Activated T-helper 17 cell treated with anti-CD3 and anti-CD28 coated beads, Interleukin-2, amount 50 U/mL, for 72 hours (primary cell): ENCODE results near the gene ELAC1. TPM values are rescaled to one million over a fixed set of nuclear protein-coding genes. Genes with fewer than 3 reads are reported as not detected.
"Not testable (repeated sequence)": the region's sequence is repeated elsewhere in the genome, so short reads cannot be mapped to it uniquely, and the experiment has no call there.

Experiments
- ATAC-seq: fragments of 150-1000 bp; cut with Tn5 transposase; replicated peaks from 2 replicates; pipeline ENCODE4 v1.10.0; 2021; ENCODE audit warnings: mild to moderate bottlenecking, moderate library complexity
- H3K27ac Mint-ChIP-seq: one replicate; pipeline ENCODE4 v1.8.0; 2022; ENCODE audit warnings: mixed read lengths
- H3K27me3 Mint-ChIP-seq: one replicate; pipeline ENCODE4 v1.8.0; 2022; ENCODE audit warnings: mixed read lengths
- H3K36me3 Mint-ChIP-seq: one replicate; pipeline ENCODE4 v1.8.0; 2022; ENCODE audit warnings: low read depth, mild to moderate bottlenecking, mixed read lengths
- H3K4me1 Mint-ChIP-seq: one replicate; pipeline ENCODE4 v1.8.0; 2022; ENCODE audit warnings: mixed read lengths
- H3K4me3 Mint-ChIP-seq: one replicate; pipeline ENCODE4 v1.8.0; 2022; ENCODE audit warnings: mild to moderate bottlenecking, mixed read lengths
- H3K9me3 Mint-ChIP-seq: one replicate; pipeline ENCODE4 v1.8.0; 2022; ENCODE audit warnings: mixed read lengths
- total RNA-seq, 2 donors: library from RNA; stranded (reverse); gene quantifications; one replicate each; pipeline ENCODE4 v1.2.3, GENCODE V29; 2022

Gene ELAC1
- total RNA-seq = 1 to 10 TPM; 1.1 to 3.5 TPM

DNA sequence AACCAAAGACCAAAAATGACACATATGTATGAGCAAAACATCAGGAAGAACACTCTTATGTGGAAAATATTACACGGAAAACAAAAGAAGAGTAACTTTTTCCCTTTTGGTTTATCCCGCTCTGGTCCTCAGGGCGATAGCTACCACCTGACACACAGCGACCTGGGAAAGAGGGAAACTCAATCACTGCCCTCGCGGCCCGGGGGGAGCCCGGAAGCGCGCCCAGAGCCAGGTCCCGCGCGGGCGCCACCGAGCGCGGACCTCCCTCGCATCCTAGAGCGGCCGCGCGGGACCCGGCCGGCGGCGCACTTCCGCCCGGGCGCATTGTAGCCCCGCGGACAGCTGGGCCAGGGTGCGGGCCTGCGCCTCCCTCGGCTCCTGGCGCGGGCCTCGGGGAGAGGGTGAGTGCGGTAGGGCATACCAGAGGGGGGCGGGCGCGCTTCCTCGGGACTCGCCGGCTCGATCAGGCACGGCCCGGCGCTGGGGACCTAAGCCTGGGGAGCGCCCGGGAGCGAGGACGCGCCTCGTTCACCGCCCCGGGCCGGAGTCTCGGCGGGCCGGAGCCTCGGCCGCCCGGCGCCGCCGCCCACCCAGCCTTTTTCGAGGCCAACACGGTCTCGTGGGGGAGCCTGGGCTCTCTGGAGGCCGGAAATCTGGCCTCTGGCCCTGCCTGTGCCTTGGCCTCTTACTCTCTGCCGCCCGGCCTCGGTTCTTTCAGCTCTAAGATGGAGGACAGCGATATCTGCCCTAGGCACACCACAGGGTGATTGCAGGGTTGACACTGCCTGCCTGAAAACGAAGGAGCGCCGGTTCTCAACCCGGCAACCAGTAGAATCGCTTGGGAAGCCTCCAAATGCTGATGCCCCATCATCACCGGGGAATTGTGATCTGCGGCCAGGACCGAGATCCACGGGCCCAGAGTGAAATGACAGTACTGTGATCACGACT lies at the start of gene ELAC1:
Gene ELAC1, plus strand, starts transcription at position 327 of the 948 bp plus-strand sequence. CDS start 6,365 bp downstream, outside the sequence.
- no peaks in the 10 kb centered on the region for H3K27me3 Mint-ChIP-seq
- peaks cover 10% of the 10 kb centered on the region for H3K4me1 Mint-ChIP-seq
- no peaks in the 10 kb centered on the region for H3K36me3 Mint-ChIP-seq
- ATAC-seq = peak; percentile 89
- H3K27ac Mint-ChIP-seq = peak within 1 kb of the TSS; percentile 86
- H3K9me3 Mint-ChIP-seq = no peaks in the 10 kb centered on the region
- H3K4me3 Mint-ChIP-seq = peak within 1 kb of the TSS; percentile 81

- H3K27me3 Mint-ChIP-seq = no peaks in the 10 kb centered on the region
- no peaks in the 10 kb centered on the region for H3K9me3 Mint-ChIP-seq
- no peak overlapping the region for H3K27ac Mint-ChIP-seq
- peaks cover 12% of the 10 kb centered on the region for H3K4me1 Mint-ChIP-seq
- H3K4me3 Mint-ChIP-seq = no peak overlapping the region
- H3K36me3 Mint-ChIP-seq = peaks cover 98% of the 10 kb centered on the region
- no peak for ATAC-seq
Measured at GRCh38 chr18:50918153-50918552, 49.7 kb upstream of the ELAC1 start.

DNA sequence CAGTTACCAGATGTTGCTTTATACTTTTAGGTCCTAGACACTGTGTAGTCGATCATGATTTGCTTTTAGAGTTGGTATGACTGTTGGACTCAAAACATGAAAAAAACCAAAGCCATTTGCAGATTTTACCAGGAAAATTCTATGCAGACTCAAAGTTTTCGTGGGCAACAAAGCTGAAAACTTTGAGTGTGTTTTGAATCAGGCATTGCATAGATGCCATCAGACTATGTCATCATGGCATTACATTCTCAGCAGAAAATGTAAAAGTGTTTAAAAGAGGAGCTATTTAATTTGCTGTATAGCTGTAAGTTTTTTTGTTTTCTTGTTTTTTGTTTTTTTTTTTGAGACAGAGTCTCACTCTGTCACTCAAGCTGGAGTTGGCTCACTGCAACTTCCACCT lies 43.5 kb upstream of the ELAC1 start:
- H3K9me3 Mint-ChIP-seq = no peaks in the 10 kb centered on the region
- no peak overlapping the region for H3K27ac Mint-ChIP-seq
- H3K36me3 Mint-ChIP-seq = peaks cover 97% of the 10 kb centered on the region
- no peak for ATAC-seq
- H3K4me3 Mint-ChIP-seq = no peak overlapping the region
- H3K27me3 Mint-ChIP-seq = no peaks in the 10 kb centered on the region
- peaks cover 3% of the 10 kb centered on the region for H3K4me1 Mint-ChIP-seq

- no peak overlapping the region for H3K27ac Mint-ChIP-seq
- no peaks in the 10 kb centered on the region for H3K9me3 Mint-ChIP-seq
- no peak for ATAC-seq
- no peaks in the 10 kb centered on the region for H3K27me3 Mint-ChIP-seq
- no peaks in the 10 kb centered on the region for H3K4me1 Mint-ChIP-seq
- H3K36me3 Mint-ChIP-seq = peaks cover 88% of the 10 kb centered on the region
- H3K4me3 Mint-ChIP-seq = no peak overlapping the region
Measured at GRCh38 chr18:50926521-50926920, 41.3 kb upstream of the ELAC1 start.

GRCh38 chr18:50928551-50928950 lies 39.3 kb upstream of the ELAC1 start:
- Mint-ChIP-seq H3K4me3 (no peak overlapping the region), H3K27me3 (no peaks in the 10 kb centered on the region), H3K9me3 (no peaks in the 10 kb centered on the region), H3K36me3 (peaks cover 83% of the 10 kb centered on the region), H3K4me1 (no peaks in the 10 kb centered on the region), H3K27ac (no peak overlapping the region)
- ATAC-seq = no peak

- Mint-ChIP-seq H3K4me1 (no peaks in the 10 kb centered on the region), H3K27me3 (no peaks in the 10 kb centered on the region), H3K27ac (no peak overlapping the region), H3K4me3 (no peak overlapping the region), H3K9me3 (no peaks in the 10 kb centered on the region), H3K36me3 (peaks cover 77% of the 10 kb centered on the region)
- no peak for ATAC-seq
Measured at GRCh38 chr18:50933684-50934083, 34.2 kb upstream of the ELAC1 start.

- H3K27me3 Mint-ChIP-seq = no peaks in the 10 kb centered on the region
- no peak overlapping the region for H3K27ac Mint-ChIP-seq
- ATAC-seq = no peak
- H3K4me1 Mint-ChIP-seq = no peaks in the 10 kb centered on the region
- no peak overlapping the region for H3K4me3 Mint-ChIP-seq
- H3K9me3 Mint-ChIP-seq = no peaks in the 10 kb centered on the region
- H3K36me3 Mint-ChIP-seq = peaks cover 76% of the 10 kb centered on the region
Measured at GRCh38 chr18:50934545-50935211, 33.2 kb upstream of the ELAC1 start.

GRCh38 chr18:50935493-50936191 lies 32.2 kb upstream of the ELAC1 start:
- ATAC-seq = no peak
- Mint-ChIP-seq H3K36me3 (peaks cover 75% of the 10 kb centered on the region), H3K4me3 (no peak overlapping the region), H3K27ac (no peak overlapping the region), H3K27me3 (no peaks in the 10 kb centered on the region), H3K4me1 (no peaks in the 10 kb centered on the region), H3K9me3 (no peaks in the 10 kb centered on the region)

- peak overlapping the region; percentile 51 for H3K27ac Mint-ChIP-seq
- H3K36me3 Mint-ChIP-seq = peaks cover 83% of the 10 kb centered on the region
- H3K4me3 Mint-ChIP-seq = no peak overlapping the region
- no peak for ATAC-seq
- H3K27me3 Mint-ChIP-seq = no peaks in the 10 kb centered on the region
- H3K9me3 Mint-ChIP-seq = no peaks in the 10 kb centered on the region
- no peaks in the 10 kb centered on the region for H3K4me1 Mint-ChIP-seq
Measured at GRCh38 chr18:50937183-50937582, 30.7 kb upstream of the ELAC1 start.

- H3K27me3 Mint-ChIP-seq = no peaks in the 10 kb centered on the region
- ATAC-seq = no peak
- no peaks in the 10 kb centered on the region for H3K4me1 Mint-ChIP-seq
- no peaks in the 10 kb centered on the region for H3K9me3 Mint-ChIP-seq
- H3K36me3 Mint-ChIP-seq = peaks cover 81% of the 10 kb centered on the region
- no peak overlapping the region for H3K27ac Mint-ChIP-seq
- no peak overlapping the region for H3K4me3 Mint-ChIP-seq
Measured at GRCh38 chr18:50938912-50939311, 28.9 kb upstream of the ELAC1 start.

DNA sequence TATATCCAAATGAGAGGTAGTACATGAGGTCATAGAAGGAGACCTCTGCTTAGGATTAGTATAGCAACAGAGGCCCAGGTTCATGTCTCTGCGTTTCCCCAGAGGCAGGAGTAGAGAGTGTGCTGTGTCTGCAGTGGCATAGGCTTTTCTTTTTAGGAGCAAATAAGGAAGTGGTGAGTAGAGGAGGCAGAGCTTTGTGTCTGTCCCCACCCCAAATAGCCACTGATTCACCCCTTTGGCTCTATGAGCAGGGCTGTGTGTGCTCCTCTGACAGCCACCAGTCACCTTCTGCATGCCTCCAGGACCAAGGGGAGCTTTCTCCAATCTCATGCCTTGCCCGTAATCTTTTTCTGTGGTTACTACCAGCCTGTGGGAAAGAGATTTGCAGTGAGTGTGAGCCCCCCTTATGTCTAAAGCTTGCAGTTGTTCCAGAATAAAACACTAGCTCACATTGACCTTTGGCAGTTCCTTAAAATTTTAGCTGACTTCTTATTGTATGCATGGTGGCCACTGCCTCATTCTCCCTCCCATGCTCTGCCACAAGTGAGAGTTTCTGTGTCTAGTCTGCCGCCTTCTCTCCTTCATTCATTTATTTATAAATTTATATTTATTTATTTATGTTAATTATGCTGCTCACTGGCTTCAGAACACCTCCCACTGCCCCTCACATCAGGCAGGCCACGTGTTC lies 23.5 kb upstream of the ELAC1 start:
- Mint-ChIP-seq H3K9me3 (no peaks in the 10 kb centered on the region), H3K27ac (peak overlapping the region; percentile 41), H3K27me3 (no peaks in the 10 kb centered on the region), H3K4me1 (no peaks in the 10 kb centered on the region), H3K36me3 (peaks cover 71% of the 10 kb centered on the region), H3K4me3 (no peak overlapping the region)
- ATAC-seq = no peak

GRCh38 chr18:50945918-50946317 lies 21.9 kb upstream of the ELAC1 start:
- not testable (repeated sequence) for H3K9me3 Mint-ChIP-seq, H3K27ac Mint-ChIP-seq, ATAC-seq, H3K27me3 Mint-ChIP-seq, H3K4me3 Mint-ChIP-seq, H3K4me1 Mint-ChIP-seq
- H3K36me3 Mint-ChIP-seq = peaks cover 58% of the 10 kb centered on the region

- no peaks in the 10 kb centered on the region for H3K27me3 Mint-ChIP-seq
- no peak overlapping the region for H3K4me3 Mint-ChIP-seq
- no peak overlapping the region for H3K27ac Mint-ChIP-seq
- H3K9me3 Mint-ChIP-seq = no peaks in the 10 kb centered on the region
- H3K36me3 Mint-ChIP-seq = peaks cover 44% of the 10 kb centered on the region
- ATAC-seq = peak; percentile 37
- no peaks in the 10 kb centered on the region for H3K4me1 Mint-ChIP-seq
Measured at GRCh38 chr18:50947899-50948298, 19.9 kb upstream of the ELAC1 start.

- H3K27ac Mint-ChIP-seq = no peak overlapping the region
- H3K9me3 Mint-ChIP-seq = no peaks in the 10 kb centered on the region
- no peak overlapping the region for H3K4me3 Mint-ChIP-seq
- peaks cover 33% of the 10 kb centered on the region for H3K36me3 Mint-ChIP-seq
- ATAC-seq = no peak
- H3K27me3 Mint-ChIP-seq = no peaks in the 10 kb centered on the region
- no peaks in the 10 kb centered on the region for H3K4me1 Mint-ChIP-seq
Measured at GRCh38 chr18:50949185-50949584, 18.7 kb upstream of the ELAC1 start.
